Hepatocyte (in vitro differentiated cells): ENCODE results near the gene CDK9.

Experiments
- CTCF ChIP-seq: fragments of 200-600 bp; sonication (generic); IDR thresholded peaks from 2 replicates; pipeline ENCODE4 v1.5.1; 2016; ENCODE audit warnings: antibody characterized with exemption, mild to moderate bottlenecking; ENCODE audit not compliant: poor library complexity
- EZH2 ChIP-seq: fragments of 200-600 bp; sonication (generic); IDR thresholded peaks from 2 replicates; pipeline ENCODE4 v1.6.1; 2016; ENCODE audit warnings: antibody characterized with exemption, mild to moderate bottlenecking, borderline replicate concordance

- TF ChIP-seq CTCF (no peak), EZH2 (no peak)
Measured at GRCh38 chr9:127812011-127812410, 26.2 kb downstream of the CDK9 start.
